Measurements from ENCODE around the gene UCN. TPM values are rescaled to one million over a fixed set of nuclear protein-coding genes. Genes with fewer than 3 reads are reported as not detected.

Gene UCN, protein sequence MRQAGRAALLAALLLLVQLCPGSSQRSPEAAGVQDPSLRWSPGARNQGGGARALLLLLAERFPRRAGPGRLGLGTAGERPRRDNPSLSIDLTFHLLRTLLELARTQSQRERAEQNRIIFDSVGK
- 0.09 and 0.19 TPM in 2 replicates for total RNA-seq

DNA sequence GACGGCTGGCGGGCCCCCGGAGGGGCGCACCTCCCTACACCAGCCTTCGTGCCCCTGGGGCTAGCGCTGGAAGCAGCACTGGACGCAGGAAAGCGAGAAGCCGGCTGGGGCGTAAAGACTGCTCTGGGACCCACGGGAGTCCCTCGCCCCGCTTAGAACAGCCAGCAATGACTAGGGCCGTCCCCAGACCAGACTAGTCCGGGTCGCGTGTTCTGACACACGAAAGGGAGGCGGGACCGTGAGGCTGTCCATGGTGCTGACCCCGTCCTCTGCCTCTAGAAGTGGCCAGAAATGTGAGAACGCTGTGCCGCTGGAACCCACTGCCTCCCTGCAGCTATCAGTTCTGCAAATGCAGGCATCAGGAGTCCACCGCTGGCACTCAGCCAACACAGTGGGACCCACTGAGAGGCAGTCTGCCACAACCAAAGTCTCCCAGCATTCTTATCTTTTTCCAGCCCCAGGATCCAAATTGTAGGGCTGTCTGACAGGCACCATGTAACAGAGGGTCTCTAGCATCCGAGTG, at the start of gene UCN:
Gene UCN (minus strand): TSS at position 87 of the 523 bp plus-strand sequence. CDS start 550 bp downstream, outside the sequence.

GRCh38 chr2:27356382-27357181, 48.3 kb upstream of the UCN start, which contains the start of gene GTF3C2:
TSS of gene GTF3C2 (minus strand) at chr2:27356764. CDS start at chr2:27343554, 13,210 bp downstream.

GRCh38 chr2:27322766-27323595, 14.7 kb upstream of the UCN start, which contains the start of gene MPV17:
TSS of gene MPV17 (minus strand) at chr2:27323097. CDS start at chr2:27322517, 580 bp downstream.

DNA sequence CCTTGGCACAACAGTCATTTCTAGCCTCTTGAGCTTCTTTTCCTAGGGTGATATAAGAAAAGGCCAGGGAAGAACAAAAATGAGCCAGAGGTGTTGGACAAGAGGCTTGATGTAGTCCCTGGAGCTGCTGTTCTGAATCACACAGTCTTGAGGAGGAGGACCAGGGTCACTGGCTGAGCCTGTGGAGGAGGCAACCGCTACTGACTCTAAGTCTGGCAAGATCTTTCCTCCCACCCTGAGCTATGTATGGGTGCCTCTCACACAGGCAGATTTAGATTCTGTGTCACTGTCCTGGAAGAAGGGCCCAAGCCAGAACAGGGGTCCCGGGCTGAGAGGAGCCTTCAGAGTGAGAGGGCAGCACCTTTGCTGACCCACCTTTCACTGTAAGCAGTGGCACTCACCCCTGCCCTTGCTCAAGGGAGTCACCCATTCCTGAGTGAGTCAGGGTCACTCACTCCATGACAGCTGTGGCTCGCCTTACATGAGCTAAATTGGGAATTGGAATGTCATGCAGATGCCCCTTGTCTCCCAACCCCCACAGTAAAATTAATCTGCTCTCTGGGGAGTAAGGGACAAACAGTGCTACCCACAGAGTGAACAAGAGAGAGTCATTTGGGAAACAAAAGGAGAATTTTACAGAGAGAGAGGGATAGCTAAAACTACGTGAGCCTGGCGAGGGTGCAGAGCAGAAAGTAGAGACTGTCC, 26.2 kb downstream of the UCN start, which contains the start of gene TRIM54:
Gene TRIM54 (plus strand): TSS at position 575 of the 705 bp plus-strand sequence. CDS start 303 bp downstream, outside the sequence.

DNA sequence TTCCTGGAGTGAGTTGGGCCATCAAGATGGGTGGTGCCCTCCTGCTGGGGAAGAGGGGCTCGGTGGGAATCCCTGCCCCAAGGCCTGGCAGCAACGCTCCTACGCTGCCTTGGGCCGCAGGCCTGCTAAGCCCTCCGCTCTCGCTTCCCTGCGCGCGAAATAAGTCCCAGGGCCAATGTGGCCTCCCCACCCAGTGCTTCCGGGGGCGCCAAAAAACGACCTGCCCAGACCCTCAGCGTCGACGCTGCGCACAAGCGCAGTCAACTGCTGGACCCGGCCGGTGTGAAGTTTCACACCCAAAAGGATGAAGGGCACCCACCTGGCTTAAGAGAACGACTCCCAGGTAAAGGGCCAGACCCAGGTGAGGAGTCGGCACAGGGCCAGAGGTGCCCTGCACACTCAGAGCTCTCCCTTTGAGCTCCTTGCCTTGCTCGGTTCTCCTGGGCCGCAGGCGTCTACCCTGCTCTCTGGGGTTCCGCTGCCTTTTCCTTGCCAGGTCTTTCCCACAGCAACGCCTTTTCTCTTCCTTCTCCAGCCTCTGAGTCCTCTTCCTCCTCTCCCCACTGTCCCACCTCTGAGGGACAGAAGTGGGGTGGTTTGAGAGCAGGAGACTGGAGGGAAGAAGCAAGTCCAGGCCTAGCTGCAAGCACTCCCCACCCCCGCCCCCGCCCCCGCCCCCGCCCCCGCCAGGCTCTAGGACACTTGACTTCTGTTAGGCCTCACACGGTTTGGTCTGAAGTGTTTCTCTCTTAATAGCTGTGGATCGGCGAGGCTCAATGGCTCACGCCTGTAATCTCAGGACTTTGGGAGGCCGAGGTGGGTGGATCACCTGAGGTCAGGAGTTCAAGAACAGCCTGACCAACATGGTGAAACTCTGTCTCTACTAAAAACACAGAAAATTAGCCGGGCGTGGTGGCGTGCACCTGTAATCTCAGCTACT, 32.8 kb downstream of the UCN start, which contains the start of gene DNAJC5G:
Gene DNAJC5G (plus strand): TSS at position 223 of the 940 bp plus-strand sequence. CDS start 1,296 bp downstream, outside the sequence.

GRCh38 chr2:27262379-27263286, 45.6 kb downstream of the UCN start, which contains the start of gene SLC30A3:
TSS of gene SLC30A3 (minus strand) at chr2:27263047. CDS start at chr2:27262906, 141 bp downstream.

Other genes starting within 250 kb of the UCN start
- 410 and 546 TPM in 2 replicates for gene OST4, start 236.8 kb downstream of the UCN start, total RNA-seq
- gene EMILIN1, start 229.8 kb downstream of the UCN start, total RNA-seq: 0.90 and 11.1 TPM in 2 replicates
- 1.2 and 2.0 TPM in 2 replicates for gene KHK, start 221.7 kb downstream of the UCN start, total RNA-seq
- gene CGREF1, start 189.3 kb downstream of the UCN start, total RNA-seq: 1.2 and 4.3 TPM in 2 replicates
- gene ABHD1, start 184.6 kb downstream of the UCN start, total RNA-seq: under 0.01 TPM in 1 of 2 replicates, not detected in the other
- gene PREB, start 173.8 kb downstream of the UCN start, total RNA-seq: 44.8 and 50.9 TPM in 2 replicates
- not detected in 2 replicates for gene PRR30, start 169.0 kb downstream of the UCN start, total RNA-seq
- gene TCF23, start 159.4 kb downstream of the UCN start, total RNA-seq: not detected in 2 replicates
- 94.9 and 128 TPM in 2 replicates for gene ATRAID, start 96.4 kb downstream of the UCN start, total RNA-seq
- gene SLC5A6, start 96.2 kb downstream of the UCN start, total RNA-seq: 19.7 and 27.9 TPM in 2 replicates
- 46.6 and 50.3 TPM in 2 replicates for gene CAD, start 91.1 kb downstream of the UCN start, total RNA-seq
- not detected in 2 replicates for gene SLC30A3, start 45.4 kb downstream of the UCN start, total RNA-seq
- not detected in 2 replicates for gene DNAJC5G, start 33.0 kb downstream of the UCN start, total RNA-seq
- gene TRIM54, start 26.0 kb downstream of the UCN start, total RNA-seq: not detected in 2 replicates
- 28.9 and 40.7 TPM in 2 replicates for gene MPV17, start 14.7 kb upstream of the UCN start, total RNA-seq
- gene GTF3C2, start 48.3 kb upstream of the UCN start, total RNA-seq: 23.6 and 23.8 TPM in 2 replicates
- 38.6 and 38.8 TPM in 2 replicates for gene EIF2B4, start 61.9 kb upstream of the UCN start, total RNA-seq
- gene SNX17, start 62.2 kb upstream of the UCN start, total RNA-seq: 106 and 114 TPM in 2 replicates
- 6.2 and 7.6 TPM in 2 replicates for gene ZNF513, start 72.3 kb upstream of the UCN start, total RNA-seq
- gene PPM1G, start 101.1 kb upstream of the UCN start, total RNA-seq: 139 and 157 TPM in 2 replicates
- 107 and 112 TPM in 2 replicates for gene NRBP1, start 120.2 kb upstream of the UCN start, total RNA-seq
- gene KRTCAP3, start 133.9 kb upstream of the UCN start, total RNA-seq: not detected in 2 replicates
- 26.2 and 28.0 TPM in 2 replicates for gene IFT172, start 181.3 kb upstream of the UCN start, total RNA-seq
- 30.1 and 31.8 TPM in 2 replicates for gene FNDC4, start 186.8 kb upstream of the UCN start, total RNA-seq
- gene GCKR, start 188.4 kb upstream of the UCN start, total RNA-seq: 6.7 and 9.3 TPM in 2 replicates

All from endothelial cell of coronary artery (primary cell).